ENCODE results near the gene SLC44A3.
A peak's percentile ranks its signal among the peaks of the same experiment; 100 is the strongest.

Gene SLC44A3

DNA sequence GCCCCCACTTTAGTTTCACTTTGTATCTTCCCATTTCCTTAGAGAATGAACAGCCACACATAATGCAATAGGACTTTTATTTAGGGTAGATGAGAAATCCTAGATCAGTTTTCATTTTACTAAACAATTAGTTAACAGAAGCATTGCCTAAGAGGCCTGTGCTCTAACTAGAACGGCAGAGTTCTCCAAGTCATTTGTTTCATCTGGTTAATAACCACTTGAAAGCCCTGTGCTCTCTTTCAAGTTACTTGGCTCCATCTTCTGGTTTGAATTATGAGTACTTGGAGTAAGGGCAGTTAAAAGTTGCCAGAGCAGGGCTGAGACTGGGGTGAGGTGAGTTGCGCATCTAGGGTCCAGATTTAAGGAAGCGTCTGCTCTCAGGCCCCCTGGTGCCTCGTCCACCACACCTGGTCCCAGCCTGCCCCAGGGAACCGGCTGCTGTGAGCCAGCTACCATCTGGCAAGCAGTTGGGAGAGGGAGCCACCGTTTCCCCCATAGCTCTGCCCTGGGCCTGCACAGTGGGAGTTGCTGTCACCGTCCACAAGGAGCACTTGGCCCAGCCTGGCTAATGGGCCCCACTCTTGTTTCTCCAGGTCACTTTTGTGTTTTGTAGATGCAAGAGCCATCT, 18.1 kb upstream of the SLC44A3 start:
- DNase-seq: peak; percentile 76

DNA sequence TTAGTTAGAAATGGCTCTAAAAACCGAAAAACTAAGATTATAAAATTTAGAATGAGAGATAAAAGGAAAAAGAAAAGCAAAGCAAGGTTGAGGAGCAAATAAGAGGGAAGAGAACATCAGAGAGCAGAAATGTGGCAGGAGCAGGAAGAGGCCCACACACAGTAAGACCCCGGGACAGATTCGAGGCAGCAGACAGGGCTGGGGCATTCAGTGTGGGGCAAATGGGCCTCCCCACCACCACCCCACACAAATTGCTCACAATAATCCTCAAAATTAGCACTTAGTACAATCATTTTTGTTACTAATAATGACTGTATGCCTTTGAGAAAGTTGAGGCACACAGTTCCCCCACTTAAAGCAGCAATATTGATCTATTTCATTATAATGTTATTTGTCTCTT, 17.1 kb upstream of the SLC44A3 start:
- no peak for DNase-seq

DNA sequence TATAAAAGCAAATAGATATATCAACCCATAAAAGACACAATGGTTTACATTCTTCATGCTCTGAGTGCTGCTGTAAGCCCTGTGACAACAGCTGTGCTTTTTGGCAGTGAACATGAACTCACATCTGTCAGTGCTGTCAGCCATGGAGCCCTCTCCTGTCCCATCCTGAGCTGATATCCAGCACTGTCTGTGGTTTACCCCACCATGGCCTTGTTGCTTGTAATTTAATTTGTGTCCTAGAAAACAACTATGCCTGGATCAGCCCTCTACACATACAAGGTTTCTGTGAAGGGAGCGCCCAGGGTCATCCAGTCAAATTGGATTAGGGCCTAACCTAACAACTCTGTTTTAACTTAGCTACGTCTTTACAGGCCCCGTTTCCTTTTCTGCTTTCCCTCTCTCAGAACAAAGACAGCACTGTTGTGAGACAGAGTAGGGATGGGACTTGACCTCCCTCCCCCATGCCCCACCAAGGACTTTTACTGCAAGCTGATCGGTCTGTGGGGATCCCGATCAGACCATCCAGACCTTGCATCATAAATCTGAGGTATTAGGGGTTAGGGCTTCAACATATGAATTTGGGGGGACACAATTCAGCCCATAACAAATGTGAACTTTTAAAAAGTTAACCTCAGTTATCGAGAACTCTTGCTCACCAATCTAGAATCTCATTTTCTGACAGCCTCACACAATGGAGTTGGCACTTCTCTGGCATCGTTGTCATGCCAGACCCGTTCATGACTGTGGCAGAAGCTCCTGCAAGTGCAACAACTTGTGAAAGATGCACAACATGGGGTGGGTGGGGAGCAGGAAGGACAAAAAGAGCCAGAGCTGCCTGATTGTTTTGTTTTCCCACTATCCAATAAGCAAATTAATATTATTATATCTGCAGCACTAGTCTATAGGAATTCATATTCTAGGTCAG, 16.4 kb upstream of the SLC44A3 start:
- DNase-seq: no peak

DNA sequence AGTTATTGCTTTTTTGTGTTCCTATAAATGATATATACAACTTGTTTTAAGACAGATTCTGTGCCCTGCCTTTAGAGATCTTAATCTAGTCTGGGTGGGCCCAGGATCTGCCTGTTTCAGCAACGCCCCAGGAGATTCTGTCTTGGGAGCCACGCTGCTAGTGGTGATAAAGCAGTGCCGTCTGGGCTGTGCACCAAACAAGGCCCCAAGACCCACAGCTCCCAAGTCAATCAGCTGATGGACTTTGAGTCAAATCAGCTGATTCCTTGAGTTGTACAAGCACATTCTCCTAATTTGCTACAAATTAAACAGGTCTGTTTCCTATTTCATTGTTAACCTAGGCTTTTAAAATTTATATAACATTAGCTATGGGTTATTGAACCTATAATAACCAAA, 15.7 kb upstream of the SLC44A3 start:
- no peak for DNase-seq

DNA sequence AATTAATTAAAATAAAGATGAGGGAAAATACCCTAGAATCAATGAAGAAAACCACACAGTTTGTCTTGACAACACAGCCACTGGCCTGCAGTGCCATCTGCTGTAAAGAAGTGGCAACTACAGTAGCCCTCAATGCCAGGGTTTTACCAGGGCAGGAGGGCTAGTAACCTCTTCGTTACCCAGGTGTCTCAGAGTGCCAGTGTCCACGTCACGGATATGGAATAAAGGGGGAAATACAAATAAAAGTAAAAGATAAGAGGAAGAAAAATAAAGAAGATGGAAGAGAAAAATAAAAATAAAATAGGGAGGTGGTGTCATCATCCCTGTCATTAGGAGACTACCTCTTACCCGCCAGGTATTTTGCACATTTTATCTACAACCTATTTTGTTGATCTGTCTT, 14.2 kb upstream of the SLC44A3 start:
- DNase-seq: peak; percentile 56

DNA sequence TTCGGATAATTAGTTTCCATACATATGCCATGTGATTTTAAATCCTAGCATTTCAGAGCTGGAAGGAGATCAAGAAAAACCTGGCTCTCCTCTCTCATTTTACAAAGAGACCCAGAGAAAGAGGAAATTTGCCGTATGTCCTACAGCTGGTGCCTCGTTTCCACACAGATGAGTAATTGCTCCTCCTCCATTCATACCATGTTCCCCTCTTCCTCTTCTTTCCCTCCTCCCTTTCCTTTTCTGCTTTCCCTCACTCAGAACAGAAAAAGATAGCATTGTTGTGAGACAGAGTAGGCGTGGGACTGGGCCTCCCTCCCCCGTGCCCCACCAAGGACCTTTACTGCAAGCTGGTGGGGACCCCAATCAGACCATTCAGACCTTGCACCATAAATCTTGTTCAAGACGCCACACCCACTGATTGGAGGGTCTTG, 13.7 kb upstream of the SLC44A3 start:
- peak; percentile 30 for DNase-seq

DNA sequence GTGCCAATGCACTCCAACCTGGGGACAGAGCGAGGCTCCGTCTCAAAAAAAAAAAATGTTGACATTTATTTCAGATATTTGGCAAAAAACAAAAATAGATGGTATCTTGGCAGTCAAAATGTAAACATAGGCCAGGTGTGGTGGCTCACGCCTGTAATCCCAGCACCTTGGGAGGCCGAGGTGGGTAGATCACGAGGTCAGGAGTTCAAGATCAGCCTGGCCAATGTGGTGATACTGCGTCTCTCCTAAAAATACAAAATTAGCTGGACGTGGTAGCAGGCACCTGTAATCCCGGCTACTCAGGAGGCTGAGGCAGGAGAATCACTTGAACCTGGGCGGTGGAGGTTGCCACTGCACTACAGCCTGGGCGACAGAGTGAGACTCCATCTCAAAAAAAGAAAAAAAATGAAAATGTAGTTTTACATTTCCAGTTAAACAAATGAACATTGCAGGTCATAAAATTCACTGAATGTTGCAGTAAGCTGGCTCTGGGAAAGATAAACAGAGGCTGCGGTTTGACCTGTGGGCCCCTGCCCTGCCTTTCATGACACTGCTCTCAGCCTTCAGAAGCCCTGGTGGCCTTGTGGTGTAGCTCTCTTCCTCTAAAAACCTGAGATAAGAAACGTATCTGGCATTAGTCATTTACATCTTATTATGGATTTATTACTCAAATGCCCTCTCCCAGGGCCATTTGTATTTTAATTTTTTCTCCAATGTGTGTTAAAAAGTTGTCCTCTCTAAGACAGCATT, 12.2 kb upstream of the SLC44A3 start:
- DNase-seq: no peak

DNA sequence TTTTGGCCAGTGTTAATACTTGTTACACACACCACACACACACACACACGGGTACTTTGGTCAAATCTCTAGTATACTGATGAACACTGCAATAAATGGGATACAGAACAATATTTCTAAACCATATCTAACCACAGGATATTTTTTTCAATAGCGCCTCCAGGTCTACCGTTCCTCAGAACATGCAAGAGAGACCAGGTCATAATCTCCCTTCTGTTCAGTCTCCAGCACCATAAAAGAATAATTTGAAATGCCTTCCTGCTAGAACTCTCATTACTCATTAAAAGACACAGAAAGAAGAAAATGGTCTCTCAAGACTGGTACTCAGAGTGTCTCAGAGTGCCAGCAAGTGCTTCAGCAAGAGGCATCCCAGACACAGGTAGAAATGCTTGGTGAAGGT, 11.5 kb upstream of the SLC44A3 start:
- no peak for DNase-seq

DNA sequence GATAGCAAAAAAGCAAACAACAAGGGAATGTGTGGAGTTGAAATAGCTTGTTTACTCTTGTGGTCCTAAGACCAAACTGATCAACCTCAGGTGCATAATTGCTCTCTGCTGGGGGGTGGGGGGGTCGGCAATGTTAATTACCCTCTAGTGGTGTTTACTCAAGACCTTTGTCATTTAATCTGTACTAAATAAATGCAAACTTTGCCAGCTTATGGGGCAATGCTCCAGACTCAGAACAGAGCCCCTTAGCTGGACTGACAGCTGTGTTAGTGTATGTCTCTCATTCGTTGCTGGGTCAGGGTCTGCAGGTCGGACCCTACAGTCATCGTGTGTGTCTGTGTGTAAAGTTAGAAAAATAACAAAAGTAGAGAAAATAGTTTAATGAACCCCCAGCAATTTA, 7.2 kb upstream of the SLC44A3 start:
- no peak for DNase-seq

DNA sequence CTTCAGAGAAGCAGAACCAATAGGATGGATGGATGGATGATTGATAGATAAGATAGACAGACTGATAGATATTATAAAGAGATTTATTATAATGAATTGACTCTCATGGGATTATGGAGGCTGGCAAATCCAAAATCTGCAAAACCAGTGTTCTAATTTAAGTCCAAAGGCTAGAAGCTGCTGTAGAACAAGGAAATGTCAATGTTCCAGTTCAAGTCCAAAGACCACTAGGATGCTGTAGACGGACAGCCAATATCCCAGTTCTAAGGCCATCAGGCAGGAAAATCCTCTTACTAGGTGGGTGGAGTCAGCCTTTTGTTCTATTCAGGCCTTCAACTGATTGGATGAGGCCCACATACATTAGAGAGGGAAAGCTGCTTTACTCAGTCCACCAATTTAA, 4.1 kb upstream of the SLC44A3 start:
- DNase-seq: no peak

DNA sequence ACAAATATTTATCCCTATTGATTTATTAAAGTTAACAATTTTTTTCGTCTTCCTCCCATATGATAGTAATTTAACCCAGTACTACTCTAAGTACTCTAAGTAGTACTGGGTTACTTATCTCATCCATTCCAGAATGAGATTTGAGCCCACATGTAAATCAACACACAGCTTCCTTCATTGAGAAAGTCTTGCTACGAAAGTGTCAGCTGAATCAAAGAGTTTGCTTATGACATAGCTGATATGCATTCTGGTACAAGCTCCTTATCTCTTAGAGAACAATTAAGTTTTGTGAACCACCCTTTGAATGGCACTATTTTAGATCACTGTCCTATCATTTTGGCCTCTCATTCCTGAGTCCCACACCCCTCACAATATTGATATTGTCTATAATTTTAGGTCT, 2.4 kb upstream of the SLC44A3 start:
- DNase-seq: no peak

DNA sequence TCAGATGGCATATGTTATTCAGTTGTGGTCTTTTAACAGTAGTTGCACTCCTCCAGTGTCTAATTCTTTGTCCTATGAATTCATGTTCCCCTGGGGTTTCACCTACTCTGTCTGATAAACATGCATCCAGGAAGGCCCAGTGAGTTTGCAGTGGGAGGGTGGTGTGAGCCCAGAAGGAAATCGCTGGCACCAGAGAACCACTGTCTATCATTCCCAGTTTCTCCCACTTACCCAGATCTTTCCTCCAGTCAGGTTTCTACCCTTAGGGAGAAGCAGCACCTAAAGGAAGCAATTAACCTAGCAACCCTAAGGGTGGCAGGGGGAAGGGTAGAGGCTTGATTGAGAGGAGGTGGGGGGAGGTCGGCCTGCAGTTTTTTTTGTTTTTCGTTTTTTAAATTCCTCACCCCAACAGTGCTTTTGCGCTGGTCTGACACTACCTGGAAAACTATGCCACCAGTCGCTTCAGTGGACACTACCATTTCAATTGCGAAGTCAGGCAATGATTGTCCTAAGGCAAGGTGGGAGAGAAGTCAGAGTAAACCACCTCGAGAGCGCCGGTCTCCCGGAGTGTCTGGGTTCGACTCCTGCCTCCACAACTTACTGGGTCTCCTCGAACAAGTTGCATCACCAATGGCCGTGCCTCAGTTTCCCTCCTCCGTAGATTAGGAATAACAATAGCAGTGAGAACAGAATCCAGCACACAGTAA, 766 bp upstream of the SLC44A3 start:
- no peak for DNase-seq

DNA sequence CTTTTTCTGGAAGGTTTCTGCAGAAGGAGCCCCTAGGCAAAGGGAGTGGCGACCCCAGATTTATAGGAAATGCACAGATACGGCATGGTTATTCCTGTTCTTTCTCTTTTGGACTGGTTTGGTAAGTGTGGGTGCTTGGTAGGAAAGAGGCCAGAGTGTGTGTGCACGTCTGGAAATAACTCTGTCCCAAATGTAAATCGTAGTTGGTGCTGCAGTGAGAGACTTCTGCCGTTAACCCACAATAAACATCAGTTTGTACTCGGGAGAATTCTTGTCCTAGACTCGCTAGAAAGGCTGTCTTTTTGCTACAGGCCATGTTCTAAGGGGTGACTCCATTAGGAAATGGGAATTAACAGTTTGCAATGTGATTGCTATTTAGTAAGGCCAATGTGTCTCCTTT, 779 bp downstream of the SLC44A3 start:
- no peak for DNase-seq

DNA sequence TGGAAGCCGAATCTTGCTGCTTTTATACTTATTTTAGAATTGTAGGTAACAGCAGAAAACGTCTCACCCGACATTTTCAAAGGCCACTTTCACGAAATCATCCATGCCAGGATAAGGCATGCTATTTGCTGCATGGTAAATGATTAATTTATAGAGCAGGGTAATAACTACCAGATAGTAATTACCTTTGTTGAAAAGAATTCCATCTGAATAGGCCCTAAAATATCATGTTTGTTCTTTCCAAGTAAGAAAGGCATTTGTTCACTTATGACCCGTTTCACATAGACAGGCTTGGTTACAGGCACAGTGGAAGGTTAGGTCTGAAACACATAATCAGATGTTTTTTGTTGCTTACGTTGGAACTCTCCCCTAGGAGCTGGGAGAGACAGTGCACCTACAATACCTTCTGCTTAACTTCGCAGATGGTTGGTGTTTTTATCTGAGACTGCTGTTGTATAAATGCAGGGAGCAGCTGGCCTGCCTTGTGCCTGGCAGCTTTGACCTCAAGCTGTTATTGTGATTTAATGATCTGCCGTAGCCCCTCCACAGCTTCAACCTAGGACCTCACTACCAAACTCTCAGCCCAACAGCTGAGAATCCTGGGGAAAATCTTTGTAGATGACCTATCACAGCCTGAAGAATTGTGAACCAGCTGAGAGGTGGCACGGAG, 1.6 kb downstream of the SLC44A3 start:
- no peak for DNase-seq

DNA sequence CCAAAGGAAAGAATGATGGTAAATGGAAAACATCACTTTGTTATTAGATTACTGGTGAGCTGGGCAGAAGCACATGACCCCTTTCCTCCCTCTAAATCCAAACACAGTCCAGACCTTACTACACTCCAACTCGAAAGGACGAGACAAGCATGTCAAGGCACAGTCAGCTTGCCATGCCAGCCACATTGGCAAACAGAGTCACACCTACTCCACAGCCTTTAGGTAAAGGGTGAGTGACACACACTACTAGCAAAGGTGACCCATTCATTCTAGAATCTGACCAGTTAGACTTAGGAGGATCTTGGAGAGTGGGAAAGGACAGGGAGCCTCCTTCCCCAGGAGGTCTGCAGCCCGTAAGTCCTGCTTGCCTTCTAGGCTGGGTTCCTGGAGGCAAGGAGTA, 3.0 kb downstream of the SLC44A3 start:
- DNase-seq: no peak

DNA sequence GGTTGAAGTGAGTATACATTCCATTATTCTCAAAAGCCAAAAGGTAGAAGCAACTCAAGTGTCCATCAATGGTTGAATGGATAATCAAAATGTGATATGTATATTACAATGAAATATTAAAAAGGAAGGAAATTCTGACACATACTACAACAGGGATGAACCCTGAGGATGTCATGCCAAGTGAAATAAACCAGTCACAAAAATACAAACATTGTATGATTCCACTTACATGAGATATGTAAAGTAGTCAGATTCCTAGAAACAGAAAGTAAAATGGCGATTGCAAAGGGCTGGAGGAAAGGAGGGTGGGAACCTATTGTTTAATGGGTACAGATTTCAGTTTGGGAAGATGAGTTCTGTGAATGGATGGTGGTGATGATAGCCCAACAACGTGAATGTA, 5.8 kb downstream of the SLC44A3 start:
- DNase-seq: peak; percentile 17

DNA sequence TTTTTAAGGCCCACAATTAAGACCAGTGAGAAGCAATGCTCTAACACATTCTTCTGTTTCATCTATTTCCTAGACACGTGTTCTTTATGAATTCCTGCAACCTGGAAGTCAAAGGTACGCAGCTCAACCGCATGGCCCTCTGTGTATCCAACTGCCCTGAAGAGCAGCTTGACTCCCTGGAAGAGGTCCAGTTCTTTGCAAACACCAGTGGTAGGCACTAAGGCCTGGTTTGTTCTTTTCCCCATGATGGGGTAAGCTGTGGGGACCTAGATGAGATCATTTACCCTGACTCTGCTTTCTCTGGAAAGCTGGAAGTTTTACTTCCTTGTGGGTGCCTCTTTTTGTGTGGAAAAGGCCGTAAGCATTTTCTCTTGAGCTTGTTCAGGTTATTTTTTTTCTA, 7.3 kb downstream of the SLC44A3 start:
- DNase-seq: no peak

DNA sequence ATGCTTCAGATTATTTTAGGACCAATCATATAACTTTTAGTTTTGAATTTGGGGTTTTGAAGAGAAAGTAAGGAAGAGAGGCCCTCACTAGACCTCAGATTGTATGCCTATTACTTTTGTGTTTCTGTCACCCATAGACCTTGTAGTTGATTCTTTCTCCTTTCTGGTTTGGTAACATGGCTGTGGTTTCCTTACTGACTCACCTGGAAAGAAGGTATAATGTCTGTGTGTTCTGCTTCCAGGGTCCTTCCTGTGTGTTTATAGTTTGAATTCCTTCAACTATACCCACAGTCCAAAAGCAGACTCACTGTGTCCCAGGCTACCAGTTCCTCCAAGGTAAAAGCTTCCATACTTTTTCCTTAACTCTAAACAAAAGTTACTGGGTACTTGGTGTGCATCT, 8.1 kb downstream of the SLC44A3 start:
- DNase-seq: no peak

DNA sequence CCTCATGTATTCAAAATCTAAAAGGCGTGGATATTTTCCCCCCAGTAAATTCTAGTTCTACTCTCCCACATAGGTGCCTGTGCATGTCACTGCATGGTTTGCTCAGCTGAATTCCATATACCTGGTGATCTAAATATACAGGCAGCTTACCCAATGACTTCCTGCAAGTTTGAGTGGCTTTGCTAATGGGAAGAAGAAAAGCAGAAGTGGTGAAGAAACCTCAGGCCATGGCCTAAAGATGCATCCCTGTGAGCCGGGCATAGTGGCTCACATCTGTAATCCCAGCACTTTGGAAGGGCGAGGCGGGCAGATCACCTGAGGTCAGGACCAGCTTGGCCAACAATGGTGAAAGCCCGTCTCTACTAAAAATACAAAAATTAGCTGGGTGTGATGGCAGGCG, 11.5 kb downstream of the SLC44A3 start:
- DNase-seq: no peak

DNA sequence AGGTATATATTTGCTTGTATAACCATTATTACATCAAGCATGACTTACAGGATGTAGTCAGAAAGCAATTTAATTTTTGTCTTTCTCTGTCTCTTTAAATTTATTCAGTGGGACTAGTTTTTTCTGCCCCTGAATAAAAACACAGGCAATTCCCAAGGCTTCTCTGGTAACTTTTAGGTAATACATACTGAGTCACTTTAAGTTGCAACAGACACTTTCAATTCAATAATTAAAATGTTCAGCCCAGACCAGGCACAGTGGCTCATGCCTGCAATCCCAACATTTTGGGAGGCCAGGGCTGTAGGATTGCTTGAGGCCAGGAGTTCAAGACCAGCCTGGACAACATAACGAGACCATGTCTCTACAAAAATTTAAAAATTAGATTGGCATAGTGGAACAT, 12.3 kb downstream of the SLC44A3 start:
- DNase-seq: no peak

DNA sequence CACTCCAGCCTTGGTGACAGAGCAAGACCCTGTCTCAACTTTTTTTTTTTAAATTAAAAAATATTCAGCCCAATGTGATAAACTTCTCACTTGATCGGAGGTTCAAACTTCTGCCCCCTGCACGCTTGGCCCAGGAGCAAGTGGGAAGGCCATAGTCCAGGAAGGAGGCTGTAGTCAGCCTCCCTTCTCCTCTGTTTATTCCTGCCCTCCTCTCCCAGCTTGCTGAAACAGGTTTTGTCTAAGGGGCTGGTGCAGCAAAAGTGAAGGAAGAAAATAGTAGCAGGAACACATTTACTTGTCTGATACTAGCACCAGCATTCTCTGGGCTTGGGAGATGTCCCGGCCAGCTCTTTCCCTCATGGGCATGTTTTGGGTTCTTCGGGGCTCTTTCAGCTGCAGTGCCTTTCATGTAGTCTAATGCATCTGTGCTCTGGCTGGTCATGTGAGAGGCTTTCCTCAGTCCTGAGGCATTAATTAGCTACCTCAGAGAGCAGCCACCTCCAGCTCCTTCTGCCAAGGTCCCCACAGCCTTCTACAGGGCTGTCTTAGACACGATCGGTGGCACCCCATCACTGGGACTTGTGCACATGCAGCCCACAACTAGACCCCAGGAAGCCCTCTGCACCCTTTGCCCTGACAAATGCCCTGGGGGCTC, 12.9 kb downstream of the SLC44A3 start:
- DNase-seq: no peak

DNA sequence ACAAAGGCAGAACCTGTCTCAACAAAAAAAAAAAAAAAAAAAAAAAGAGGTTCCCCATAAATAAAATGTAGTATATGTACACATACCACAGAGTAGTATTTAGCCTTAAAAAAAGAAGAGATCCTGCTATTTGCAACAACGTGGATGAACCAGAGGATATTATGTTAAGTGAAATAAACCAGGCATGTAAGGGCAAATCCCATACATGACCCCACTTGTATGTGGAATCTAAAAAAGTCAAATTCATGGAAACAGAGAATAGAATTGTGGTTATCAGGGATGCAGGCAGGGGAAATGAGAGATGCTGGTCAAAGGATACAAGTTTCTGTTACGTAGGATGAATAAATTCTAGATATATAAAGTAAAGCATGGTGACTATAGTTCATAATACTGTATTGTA, 16.7 kb downstream of the SLC44A3 start:
- no peak for DNase-seq

Data from fibroblast of skin of back (primary cell).